B cell (primary cell): ENCODE measurements around the gene CPA5. TPM values are rescaled to one million over a fixed set of nuclear protein-coding genes. Genes with fewer than 3 reads are reported as not detected.

Experiments used
- ATAC-seq: fragments of 200-7000 bp; cut with Tn5 transposase; one replicate; pipeline ENCODE4 v1.10.0; 2021; ENCODE audit warnings: low read depth, mild to moderate bottlenecking, moderate number of reproducible peaks, moderate library complexity
- CTCF ChIA-PET: fragments of 350-600 bp; sonication (Branson Sonifier 250); formaldehyde crosslinking; loops from one replicate; lab custom pipeline; 2021; ENCODE audit warnings: antibody characterized with exemption, inconsistent platforms; lab: Charles Lee
- POLR2A ChIA-PET: fragments of 350-600 bp; sonication (Branson Sonifier 250); formaldehyde crosslinking; loops from one replicate; lab custom pipeline; 2021; ENCODE audit warnings: antibody characterized with exemption; lab: Charles Lee
- DNase-seq: peaks from one replicate; pipeline ENCODE4 v3.0.0; 2013
- H2AFZ ChIP-seq: 2 replicates; pipeline ENCODE4 v1.6.1; 2012; ENCODE audit warnings: mild to moderate bottlenecking, low read depth, low read length; ENCODE audit not compliant: insufficient read depth, poor library complexity, severe bottlenecking
- H3K27ac ChIP-seq, 2 donors: 1 replicate in 1 of 2; 2 replicates in 1 of 2; pipeline ENCODE4 v1.5.1; 2012 to 2013; ENCODE audit warnings: low read length in 2 of 2, mild to moderate bottlenecking in 2 of 2, moderate library complexity in 1 of 2
- H3K27me3 ChIP-seq, 4 experiments: fragments of 200-600 bp in 1 of 4; sonication (generic) in 1 of 4; replicated peaks in 1 of 4; 1 replicate in 2 of 4; 2 replicates in 2 of 4; pipeline versions ENCODE4 v1.6.1 to v1.7.0; 2013 to 2016; ENCODE audit warnings: low read length in 3 of 4, mild to moderate bottlenecking in 2 of 4, mixed read lengths in 1 of 4, moderate library complexity in 1 of 4; ENCODE audit not compliant: insufficient read depth in 4 of 4, control insufficient read depth in 3 of 4; ENCODE audit errors: control extremely low read depth in 1 of 4
- H3K36me3 ChIP-seq, 2 experiments: replicated peaks in 1 of 2; 1 replicate in 1 of 2; 2 replicates in 1 of 2; pipeline versions ENCODE4 v1.6.1 to v1.7.1; 2013; ENCODE audit warnings: low read length in 1 of 2; ENCODE audit not compliant: insufficient read depth in 2 of 2, control insufficient read depth in 1 of 2; ENCODE audit errors: control extremely low read depth in 1 of 2, extremely low read depth in 1 of 2
- H3K4me1 ChIP-seq, 2 donors: fragments of 200-600 bp in 1 of 2; sonication (generic) in 1 of 2; 1 replicate in 1 of 2; 2 replicates in 1 of 2; pipeline versions ENCODE4 v1.5.1 to v1.6.1; 2013 to 2017; ENCODE audit warnings: low read length in 2 of 2; ENCODE audit not compliant: control insufficient read depth in 2 of 2, insufficient read depth in 2 of 2
- H3K4me2 ChIP-seq: replicated peaks from 2 replicates; pipeline ENCODE3; 2012; ENCODE audit warnings: mild to moderate bottlenecking, low read depth, low read length; ENCODE audit not compliant: poor library complexity, severe bottlenecking
- H3K4me3 ChIP-seq, 5 experiments: fragments of 200-600 bp in 1 of 5; sonication (generic) in 1 of 5; 1 replicate in 3 of 5; 2 replicates in 2 of 5; pipeline versions ENCODE4 v1.5.1 to v1.7.0; 2011 to 2016; ENCODE audit warnings: low read length in 4 of 5, mild to moderate bottlenecking in 4 of 5, low read depth in 2 of 5, control low read depth in 1 of 5, moderate library complexity in 1 of 5; ENCODE audit not compliant: insufficient read depth in 1 of 5; ENCODE audit errors: control extremely low read depth in 1 of 5, extremely low read depth in 1 of 5
- H3K79me2 ChIP-seq: fragments of 200-600 bp; sonication (generic); one replicate; pipeline ENCODE4 v1.6.0; 2016; ENCODE audit warnings: low read length; ENCODE audit not compliant: control insufficient read depth, insufficient read depth
- H3K9ac ChIP-seq: fragments of 200-600 bp; sonication (generic); 2 replicates; pipeline ENCODE4 v1.6.1; 2017; ENCODE audit warnings: mild to moderate bottlenecking, low read length, moderate library complexity
- H3K9me3 ChIP-seq, 3 donors: one replicate each; pipeline versions ENCODE4 v1.6.1 to v1.7.1; 2013; ENCODE audit warnings: low read length in 2 of 3; ENCODE audit not compliant: control insufficient read depth in 2 of 3, insufficient read depth in 1 of 3; ENCODE audit errors: control extremely low read depth in 1 of 3
- H4K20me1 ChIP-seq: 2 replicates; pipeline ENCODE4 v1.6.0; 2012; ENCODE audit warnings: mild to moderate bottlenecking, low read length; ENCODE audit not compliant: insufficient read depth, control insufficient read depth, poor library complexity, severe bottlenecking
- H3K27ac Mint-ChIP-seq: one replicate; pipeline ENCODE4 v1.8.0; 2021; ENCODE audit warnings: mixed read lengths
- H3K27me3 Mint-ChIP-seq: one replicate; pipeline ENCODE4 v1.8.0; 2021; ENCODE audit warnings: mixed read lengths
- H3K4me1 Mint-ChIP-seq: one replicate; pipeline ENCODE4 v1.8.0; 2021; ENCODE audit warnings: mixed read lengths
- H3K4me3 Mint-ChIP-seq: one replicate; pipeline ENCODE4 v1.8.0; 2021; ENCODE audit warnings: mixed read lengths
- H3K9me3 Mint-ChIP-seq: one replicate; pipeline ENCODE4 v1.8.0; 2022; ENCODE audit warnings: mixed read lengths; ENCODE audit not compliant: insufficient read depth
- EZH2 ChIP-seq: IDR thresholded peaks from 2 replicates; pipeline ENCODE4 v1.6.1; 2012; ENCODE audit warnings: borderline replicate concordance, low read depth, mild to moderate bottlenecking, moderate library complexity, low read length; ENCODE audit not compliant: insufficient read depth, poor library complexity, severe bottlenecking
- WGBS: methylation state at CpG from one replicate; pipeline ENCODE4 v1.1.5; 2013; ENCODE audit warnings: missing lambda C conversion rate; ENCODE audit not compliant: insufficient coverage; 5-methylcytosine and 5-hydroxymethylcytosine counted together
- intact Hi-C: fragments of 100-400 bp; cut with micrococcal nuclease; formaldehyde crosslinking; loops from one replicate; pipeline ENCODE4 v1.10.0; 2022
- polyA plus RNA-seq: library from polyadenylated mRNA; depleted of rRNA; stranded (reverse); fragments of >200 nt; gene quantifications from 2 replicates; pipeline ENCODE4 v1.2.3, GENCODE V29; 2012
- total RNA-seq, 2 donors: library from RNA; stranded (reverse); fragments of 120-200 nt in 1 of 2; gene quantifications; 1 replicate in 1 of 2; 2 replicates in 1 of 2; pipeline versions ENCODE4 v1.2.3 to v1.2.4, GENCODE V29; 2013 to 2022
- TF ChIP-seq, protein P1 (sequence below): fragments of 200-600 bp; IDR thresholded peaks from one replicate; pipeline ENCODE4 v1.8.0; 2022; ENCODE audit warnings: antibody characterized with exemption, mild to moderate bottlenecking

The CPA5 gene
- total and polyA plus RNA-seq, 2 donors (not counting 1 experiment from before 2014, with no cell fraction given) = not detected

- no peak overlapping the region for H3K27ac Mint-ChIP-seq
- no peaks in the 10 kb centered on the region for H3K4me1 ChIP-seq
- H3K9ac ChIP-seq = no peak overlapping the region
These were observed 42.3 kb downstream of the CPA5 start for GRCh38 chr7:130386876-130387275.

DNA sequence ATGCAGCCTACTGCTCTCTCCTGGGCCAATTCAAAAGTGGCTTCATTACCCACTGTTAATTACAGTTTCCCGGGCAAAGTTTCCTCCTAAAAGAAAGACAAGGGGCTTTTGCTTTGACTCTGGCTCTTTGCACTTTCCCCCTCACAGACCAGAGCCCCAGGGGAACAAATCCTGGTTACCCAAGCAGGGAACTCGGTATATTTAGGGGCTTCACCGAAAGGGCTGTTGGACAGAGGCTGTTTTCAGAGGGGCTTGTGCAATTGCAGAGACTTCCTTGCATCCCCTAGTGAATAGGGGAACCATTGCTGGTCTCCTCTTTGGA is 42.7 kb downstream of the CPA5 start:
- POLR2A ChIA-PET = no interaction called here
- intact Hi-C loops = no loop called here
- TF ChIP-seq, protein P1, sequence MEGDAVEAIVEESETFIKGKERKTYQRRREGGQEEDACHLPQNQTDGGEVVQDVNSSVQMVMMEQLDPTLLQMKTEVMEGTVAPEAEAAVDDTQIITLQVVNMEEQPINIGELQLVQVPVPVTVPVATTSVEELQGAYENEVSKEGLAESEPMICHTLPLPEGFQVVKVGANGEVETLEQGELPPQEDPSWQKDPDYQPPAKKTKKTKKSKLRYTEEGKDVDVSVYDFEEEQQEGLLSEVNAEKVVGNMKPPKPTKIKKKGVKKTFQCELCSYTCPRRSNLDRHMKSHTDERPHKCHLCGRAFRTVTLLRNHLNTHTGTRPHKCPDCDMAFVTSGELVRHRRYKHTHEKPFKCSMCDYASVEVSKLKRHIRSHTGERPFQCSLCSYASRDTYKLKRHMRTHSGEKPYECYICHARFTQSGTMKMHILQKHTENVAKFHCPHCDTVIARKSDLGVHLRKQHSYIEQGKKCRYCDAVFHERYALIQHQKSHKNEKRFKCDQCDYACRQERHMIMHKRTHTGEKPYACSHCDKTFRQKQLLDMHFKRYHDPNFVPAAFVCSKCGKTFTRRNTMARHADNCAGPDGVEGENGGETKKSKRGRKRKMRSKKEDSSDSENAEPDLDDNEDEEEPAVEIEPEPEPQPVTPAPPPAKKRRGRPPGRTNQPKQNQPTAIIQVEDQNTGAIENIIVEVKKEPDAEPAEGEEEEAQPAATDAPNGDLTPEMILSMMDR = no peak
- no peak for TF ChIP-seq EZH2

More at GRCh38 chr7:130386876-130387275, 42.3 kb downstream of the CPA5 start:
- Mint-ChIP-seq H3K4me3 (no peak overlapping the region), H3K9me3 (no peaks in the 10 kb centered on the region), H3K27me3 (no peaks in the 10 kb centered on the region), H3K4me1 (no peaks in the 10 kb centered on the region)
- ATAC-seq (no peak), DNase-seq (no peak)
- H3K27me3 ChIP-seq = no peaks in the 10 kb centered on the region
- H4K20me1 ChIP-seq = no peaks in the 10 kb centered on the region
- H3K79me2 ChIP-seq = no peaks in the 10 kb centered on the region
- no peak for TF ChIP-seq EZH2
- TF ChIP-seq, protein P1 = no peak
- POLR2A ChIA-PET = no interaction called here
- H3K4me2 ChIP-seq = no peak overlapping the region
- CTCF ChIA-PET = no interaction called here
- WGBS = 97% methylated on average over 3 of the region's 3 CpGs
- no peak overlapping the region for H3K27ac ChIP-seq
- peaks cover 0 to 7% (median 0%) of the 10 kb centered on the region in 3 donors for H3K9me3 ChIP-seq
- H3K4me3 ChIP-seq = no peak overlapping the region
- H2AFZ ChIP-seq = no peak overlapping the region
- no peaks in the 10 kb centered on the region for H3K36me3 ChIP-seq
- intact Hi-C loops = no loop called here

More for the DNA sequence above, 42.7 kb downstream of the CPA5 start:
- 86% methylated on average over 1 of the region's 3 CpGs for WGBS
- no peak overlapping the region for H3K9ac ChIP-seq
- Mint-ChIP-seq H3K4me1 (no peaks in the 10 kb centered on the region), H3K4me3 (no peak overlapping the region), H3K27me3 (no peaks in the 10 kb centered on the region), H3K9me3 (no peaks in the 10 kb centered on the region), H3K27ac (no peak overlapping the region)
- no peaks in the 10 kb centered on the region for H3K79me2 ChIP-seq
- no peaks in the 10 kb centered on the region for H3K36me3 ChIP-seq
- no peak overlapping the region for H3K4me3 ChIP-seq
- ATAC-seq (no peak), DNase-seq (no peak)
- CTCF ChIA-PET = no interaction called here
- H2AFZ ChIP-seq = no peak overlapping the region
- H3K27ac ChIP-seq = no peak overlapping the region
- H3K4me1 ChIP-seq = no peaks in the 10 kb centered on the region
- H4K20me1 ChIP-seq = no peaks in the 10 kb centered on the region
- H3K27me3 ChIP-seq = no peaks in the 10 kb centered on the region
- no peak overlapping the region for H3K4me2 ChIP-seq
- H3K9me3 ChIP-seq = peaks cover 0 to 7% (median 0%) of the 10 kb centered on the region in 3 donors
